22Rv1 (cell line): ENCODE measurements around the gene FBXO28.

Experiments used
- H3K27ac ChIP-seq: fragments of 450-650 bp; 2 replicates; pipeline ENCODE4 v1.5.1; 2017
- CTCF ChIP-seq: fragments of 450-650 bp; IDR thresholded peaks from 2 replicates; pipeline ENCODE4 v1.5.1; 2017; ENCODE audit warnings: mild to moderate bottlenecking
- ZFX ChIP-seq: fragments of 450-650 bp; IDR thresholded peaks from 2 replicates; pipeline ENCODE4 v1.6.1; 2017; ENCODE audit warnings: antibody characterized with exemption, borderline replicate concordance

The FBXO28 gene

GRCh38 chr1:224205438-224205840, 91.5 kb downstream of the FBXO28 start:
- peak overlapping the region; percentile 77 for H3K27ac ChIP-seq
- no peak for TF ChIP-seq CTCF
- TF ChIP-seq ZFX: no peak

GRCh38 chr1:224205931-224206538, 92.1 kb downstream of the FBXO28 start:
- H3K27ac ChIP-seq: peak overlapping the region; percentile 77

GRCh38 chr1:224211206-224211962, 97.5 kb downstream of the FBXO28 start:
- H3K27ac ChIP-seq: peak overlapping the region; percentile 87
- TF ChIP-seq CTCF: no peak
- TF ChIP-seq ZFX: no peak
